ENCODE measurements around the gene LMBRD2.
A peak's percentile ranks its signal among the peaks of the same experiment; 100 is the strongest.
"Not testable (repeated sequence)": the region's sequence is repeated elsewhere in the genome, so short reads cannot be mapped to it uniquely, and the experiment has no call there.

Gene LMBRD2

DNA sequence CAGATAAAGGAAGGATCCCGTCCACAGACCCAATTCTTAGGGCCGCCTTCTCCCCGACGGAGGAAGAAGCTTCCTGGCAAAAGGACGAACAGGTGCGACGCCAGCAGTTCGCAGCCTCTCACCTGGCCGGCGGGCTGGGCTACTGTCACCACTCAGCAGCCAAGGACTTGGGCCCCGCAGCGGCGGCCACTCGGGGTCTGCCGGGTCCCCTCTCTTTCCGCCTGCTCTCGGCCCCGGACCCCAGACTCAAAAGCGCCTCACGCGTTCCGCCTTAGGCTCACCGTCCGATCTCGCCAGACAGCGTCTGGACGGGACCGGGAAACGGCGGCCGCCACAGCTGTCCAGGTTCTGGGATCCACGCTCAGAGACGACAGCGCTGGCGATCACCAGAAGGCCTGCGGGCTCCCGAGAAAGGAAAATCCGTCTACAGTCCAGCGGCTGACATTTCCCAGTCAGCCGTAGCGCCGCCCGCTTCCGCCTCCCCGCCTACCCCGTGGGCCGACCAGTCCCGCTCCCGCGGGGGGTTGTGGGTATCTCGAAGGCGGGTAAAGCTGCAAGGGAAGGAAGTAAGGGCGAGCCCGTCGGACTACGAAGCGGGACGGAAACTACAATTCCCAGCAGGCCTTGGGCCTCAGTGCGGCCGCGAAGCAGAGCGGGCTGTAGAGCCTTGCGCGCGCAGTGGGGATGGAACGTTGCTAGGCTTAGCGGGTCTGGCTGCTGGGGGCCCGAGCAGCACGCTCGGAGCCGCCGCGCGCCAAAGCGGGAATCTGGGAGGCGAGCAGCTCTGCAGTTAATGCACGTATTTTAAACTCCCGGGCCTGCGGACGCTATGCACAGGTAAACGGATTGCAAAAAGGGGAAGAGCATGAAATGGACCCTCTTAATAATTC is at the start of gene LMBRD2, which contains the start of gene SKP2:
Gene LMBRD2, minus strand, starts transcription at position 454 of the 890 bp plus-strand sequence. CDS start 8,538 bp downstream, outside the sequence.
Gene SKP2, plus strand, starts transcription at position 678 of the 890 bp plus-strand sequence. Its CDS starts 152 bp downstream, at position 830.
- peak; percentile 99 for DNase-seq

DNA sequence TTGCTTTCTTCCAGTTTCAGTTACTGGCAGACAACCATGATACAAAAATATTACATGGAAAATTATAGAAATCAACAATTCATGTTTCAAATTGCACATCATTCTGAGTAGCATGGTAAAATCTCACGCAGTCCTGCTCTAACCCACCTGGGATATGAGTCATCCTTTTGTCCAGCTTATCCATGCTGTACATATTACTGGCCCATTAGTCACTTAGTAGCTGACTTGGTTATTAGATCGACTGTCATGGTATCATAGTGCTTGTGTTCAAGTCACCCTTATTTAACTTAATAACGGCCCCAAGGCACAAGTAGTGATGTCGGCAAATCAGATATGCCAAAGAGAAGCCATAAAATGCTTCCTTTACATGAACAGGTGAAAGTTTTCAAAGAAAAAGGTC is 48.8 kb upstream of the LMBRD2 start:
- DNase-seq = no peak

- no peak for DNase-seq
Observed at GRCh38 chr5:36199620-36200019, 47.9 kb upstream of the LMBRD2 start.

- not testable (repeated sequence) for DNase-seq
Observed at GRCh38 chr5:36198783-36199182, 47.1 kb upstream of the LMBRD2 start.

DNA sequence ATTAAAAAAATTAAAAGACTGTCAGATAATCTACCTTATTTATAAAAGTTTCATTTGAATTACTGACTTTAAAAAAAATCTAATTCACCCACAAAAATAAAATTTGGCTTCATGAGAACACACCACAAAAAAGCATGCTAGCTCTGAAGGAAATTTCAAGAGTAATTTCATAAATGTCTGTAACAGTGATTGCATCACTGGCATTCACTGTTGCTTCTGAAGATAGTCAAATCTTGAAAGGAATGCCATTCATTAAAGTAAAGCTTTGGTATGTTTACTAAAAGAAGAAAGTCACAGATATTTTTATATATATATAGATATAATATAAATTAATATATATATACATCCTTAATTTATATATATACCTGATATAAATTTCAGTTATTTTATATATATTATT is 46.6 kb upstream of the LMBRD2 start:
- DNase-seq = no peak

- no peak for DNase-seq
Observed at GRCh38 chr5:36193746-36194145, 42.1 kb upstream of the LMBRD2 start.

- DNase-seq = not testable (repeated sequence)
Observed at GRCh38 chr5:36184408-36184807, 32.7 kb upstream of the LMBRD2 start.

GRCh38 chr5:36181774-36182173 is 30.1 kb upstream of the LMBRD2 start:
- DNase-seq = no peak

- no peak for DNase-seq
Observed at GRCh38 chr5:36180556-36181350, 29.1 kb upstream of the LMBRD2 start.

DNA sequence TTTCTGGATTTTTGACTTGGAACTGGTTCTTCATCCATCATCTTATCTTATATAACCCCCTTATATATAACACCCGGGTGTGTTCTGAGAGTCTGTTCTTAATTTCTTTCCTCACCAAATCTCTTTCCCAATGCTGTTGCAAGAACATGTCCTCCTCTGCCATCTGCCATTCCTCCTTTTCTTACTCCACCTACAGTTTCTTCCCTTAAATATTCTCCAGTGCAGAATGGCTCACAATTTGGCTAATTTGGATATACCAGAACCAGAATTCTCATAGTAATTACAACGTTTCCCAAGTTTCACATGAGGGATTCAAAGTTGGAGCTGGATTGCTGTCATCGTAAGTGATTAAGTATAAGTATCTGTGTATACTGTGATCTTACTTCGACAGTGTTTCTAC is 28.3 kb upstream of the LMBRD2 start:
- no peak for DNase-seq

GRCh38 chr5:36178524-36178890 is 26.8 kb upstream of the LMBRD2 start:
- DNase-seq = no peak

- no peak for DNase-seq
Observed at GRCh38 chr5:36177715-36178523, 26.2 kb upstream of the LMBRD2 start.

DNA sequence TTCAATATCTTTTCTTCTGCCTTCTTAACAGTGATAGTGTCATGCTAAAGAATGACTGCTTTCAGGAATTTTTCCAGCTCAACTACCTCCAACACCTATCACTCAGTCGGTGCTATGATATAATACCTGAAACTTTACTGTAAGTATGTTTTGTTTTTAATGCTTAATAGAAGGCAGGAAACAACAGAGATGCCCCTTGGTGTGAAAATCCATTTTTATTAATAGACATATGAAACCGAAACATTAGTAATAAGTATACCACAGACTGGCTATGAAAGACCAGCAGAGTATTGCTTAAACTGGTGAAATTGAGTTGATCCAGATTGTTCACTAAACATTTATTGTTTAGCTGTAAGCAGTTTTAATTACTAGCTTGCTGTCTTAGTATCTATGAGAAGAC is 25.5 kb upstream of the LMBRD2 start:
- DNase-seq = no peak

- DNase-seq = no peak
Observed at GRCh38 chr5:36175043-36175442, 23.4 kb upstream of the LMBRD2 start.

DNA sequence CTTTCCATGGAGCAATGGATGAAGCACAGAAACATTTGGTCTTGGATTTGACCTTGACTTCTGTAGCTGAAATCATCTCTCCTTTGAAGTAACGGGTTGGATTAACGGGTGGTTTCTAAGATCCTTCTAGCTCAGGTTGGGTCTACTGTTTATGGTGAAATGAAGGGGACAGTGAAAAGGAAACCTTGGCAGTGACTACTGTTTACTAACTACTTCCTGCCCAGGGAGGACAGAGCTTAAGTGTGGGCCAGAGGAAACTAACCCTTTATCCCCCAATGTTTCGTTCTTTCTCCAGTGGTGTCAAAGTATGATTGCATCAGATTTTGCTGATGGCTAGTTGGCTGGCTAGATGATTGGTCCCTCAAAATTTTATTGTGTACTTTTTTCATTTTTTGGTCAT is 22.4 kb upstream of the LMBRD2 start:
- no peak for DNase-seq

- DNase-seq = no peak
Observed at GRCh38 chr5:36173426-36173825, 21.7 kb upstream of the LMBRD2 start.

DNA sequence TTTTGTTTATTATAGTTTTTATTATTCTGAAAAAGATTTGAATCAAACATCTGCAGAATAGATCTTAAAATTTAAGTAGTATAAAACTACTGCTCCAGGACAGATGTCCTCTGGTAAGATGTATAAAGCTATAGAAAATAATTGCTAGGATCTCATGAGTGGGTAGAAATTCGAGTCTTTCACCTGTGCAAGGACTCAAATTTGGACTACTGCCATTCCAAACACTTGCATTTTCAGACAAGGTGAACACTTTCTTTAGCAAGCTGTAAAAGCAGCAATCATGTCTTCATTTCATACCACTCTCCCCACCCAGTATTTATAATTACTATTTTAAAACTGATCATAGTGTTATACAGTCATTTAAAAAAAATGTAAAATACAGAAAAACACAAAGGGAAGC is 20.9 kb upstream of the LMBRD2 start:
- no peak for DNase-seq

GRCh38 chr5:36170832-36171424 is 19.2 kb upstream of the LMBRD2 start:
- no peak for DNase-seq

- no peak for DNase-seq
Observed at GRCh38 chr5:36168737-36169136, 17.1 kb upstream of the LMBRD2 start.

DNA sequence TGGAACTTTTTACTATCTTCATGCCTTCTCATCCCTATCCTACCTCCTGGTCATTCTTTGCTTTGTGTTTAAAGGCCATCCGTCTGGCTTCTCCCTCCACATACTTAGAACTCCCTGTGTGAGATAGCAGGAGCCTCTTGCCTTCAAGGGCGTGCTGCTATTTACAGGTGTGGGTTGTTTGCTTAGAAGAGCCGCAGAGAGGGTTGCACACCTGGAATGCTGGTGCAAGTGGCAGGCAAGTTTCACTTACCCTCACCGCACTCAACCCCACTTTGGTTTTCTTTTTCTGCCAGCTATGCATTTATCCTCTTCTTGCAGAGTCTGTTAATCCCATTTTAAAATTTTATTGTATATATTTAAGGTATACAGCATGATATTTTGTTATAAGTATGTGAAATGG is 12.8 kb upstream of the LMBRD2 start:
- no peak for DNase-seq

DNA sequence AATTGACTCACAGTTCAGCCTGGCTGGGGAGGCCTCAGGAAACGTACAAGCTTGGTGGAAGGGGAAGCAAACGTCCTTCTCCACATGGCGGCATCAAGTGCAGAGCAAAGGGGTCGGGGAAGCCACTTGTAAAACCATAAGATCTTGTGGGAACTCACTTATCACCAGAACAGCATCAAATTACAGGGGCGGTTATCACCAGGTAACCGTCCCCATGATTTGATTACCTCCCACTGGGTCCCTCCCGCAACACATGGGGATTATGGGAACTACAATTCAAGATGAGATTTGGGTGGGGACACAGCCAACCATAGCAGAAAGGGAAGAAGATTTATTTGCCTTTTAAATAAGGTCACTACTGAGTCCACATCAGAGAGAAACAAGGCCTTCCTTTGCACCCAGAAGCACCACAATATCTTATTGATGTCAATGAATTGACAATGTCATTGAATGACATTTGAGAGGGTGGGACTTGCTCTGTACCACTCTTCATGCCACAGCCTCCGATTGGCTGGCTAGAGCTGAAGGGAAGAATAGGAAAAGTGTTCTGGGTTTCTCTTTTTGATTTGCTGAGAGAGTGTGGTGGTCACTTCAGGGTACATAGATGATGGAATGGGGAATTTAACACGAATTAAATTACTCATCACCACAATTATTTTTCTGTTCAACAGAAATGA is 11.3 kb upstream of the LMBRD2 start:
- no peak for DNase-seq

DNA sequence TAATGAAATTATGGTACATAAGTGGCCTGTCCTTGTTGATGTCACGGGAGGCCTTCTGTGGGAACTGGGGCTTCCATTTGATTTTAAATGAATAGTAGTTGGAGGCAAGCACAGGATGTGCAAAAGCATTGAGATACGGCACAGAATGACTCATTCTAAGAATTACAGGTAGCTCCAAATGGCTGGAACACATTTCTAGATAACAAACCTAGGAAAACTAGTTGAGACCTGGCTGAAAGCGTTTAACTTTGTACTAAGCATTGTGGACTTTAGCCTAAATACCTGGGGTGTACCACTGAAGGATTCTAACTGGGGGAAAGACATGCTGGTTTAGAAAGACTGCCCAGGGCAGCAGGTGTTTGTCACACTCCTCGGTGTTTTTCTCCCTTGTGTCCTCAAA is 9.7 kb upstream of the LMBRD2 start:
- DNase-seq = no peak
